NCI-H460 (cell line): ENCODE data around the gene BMP7. TPM values are rescaled to one million over a fixed set of nuclear protein-coding genes. Genes with fewer than 3 reads are reported as not detected.
"Not testable (repeated sequence)": the region's sequence is repeated elsewhere in the genome, so short reads cannot be mapped to it uniquely, and the experiment has no call there.

Experiments used
- DNase-seq: peaks from one replicate; pipeline ENCODE4 v3.0.0-alpha.2; 2016; ENCODE audit warnings: low read depth; ENCODE audit errors: extremely low read depth
- total RNA-seq: library from RNA; depleted of rRNA; stranded (reverse); fragments of >200 nt; shearing (Covaris generic); gene quantifications from 2 replicates; pipeline ENCODE4 v1.2.3, GENCODE V29; 2014

Gene BMP7
- total RNA-seq, 1 experiment from 2014 or later: 0.17 TPM

DNA sequence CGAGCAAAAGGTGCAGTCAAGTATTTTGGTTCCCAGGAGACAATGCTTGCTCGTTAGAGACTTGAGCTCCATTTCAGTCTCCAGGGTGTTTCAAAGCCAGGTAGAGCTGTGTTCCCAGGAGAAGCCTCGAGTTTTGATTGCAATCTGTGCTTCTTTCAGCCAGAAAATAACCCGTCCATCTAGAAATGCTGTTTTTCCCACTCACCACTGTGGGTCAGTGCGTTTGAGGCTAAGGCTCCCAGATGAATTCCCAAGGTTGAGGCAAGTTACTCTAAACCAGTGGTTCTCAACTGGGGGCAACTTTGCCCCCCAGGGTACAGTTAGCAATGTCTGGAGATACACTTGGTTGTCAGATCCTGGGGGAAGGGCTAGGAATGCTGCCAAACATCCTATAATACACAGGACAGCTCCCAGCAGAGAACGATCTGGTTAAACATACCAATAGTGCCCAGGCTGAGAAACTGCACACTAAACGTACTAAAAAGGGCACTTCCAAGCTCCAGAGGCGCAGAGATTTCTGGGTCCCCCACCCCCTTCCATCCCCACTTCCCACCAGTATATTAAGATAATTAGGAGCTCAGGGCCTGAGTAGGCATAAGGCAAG is 13.8 kb downstream of the BMP7 start:
- no peak for DNase-seq

GRCh38 chr20:57251949-57252348 is 14.5 kb downstream of the BMP7 start:
- DNase-seq: no peak

DNA sequence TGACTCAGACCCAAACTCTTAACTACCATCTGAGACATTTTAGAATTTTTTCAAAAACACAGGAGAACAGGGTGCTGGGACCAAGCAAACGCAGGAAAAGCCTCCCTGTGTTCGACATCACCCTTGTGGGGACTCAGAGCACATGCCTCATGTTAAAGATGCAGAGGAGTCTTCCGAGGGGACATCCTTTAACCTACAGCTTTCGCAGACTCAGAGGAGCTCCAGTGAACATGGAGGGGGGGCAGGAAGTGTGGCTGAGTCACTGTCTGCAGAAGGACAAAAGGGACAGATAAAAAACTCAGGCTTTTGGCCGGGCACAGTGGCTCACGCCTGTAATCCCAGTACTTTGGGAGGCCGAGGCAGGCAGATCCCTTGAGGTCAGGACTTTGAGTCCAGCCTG is 15.1 kb downstream of the BMP7 start:
- DNase-seq: no peak

DNA sequence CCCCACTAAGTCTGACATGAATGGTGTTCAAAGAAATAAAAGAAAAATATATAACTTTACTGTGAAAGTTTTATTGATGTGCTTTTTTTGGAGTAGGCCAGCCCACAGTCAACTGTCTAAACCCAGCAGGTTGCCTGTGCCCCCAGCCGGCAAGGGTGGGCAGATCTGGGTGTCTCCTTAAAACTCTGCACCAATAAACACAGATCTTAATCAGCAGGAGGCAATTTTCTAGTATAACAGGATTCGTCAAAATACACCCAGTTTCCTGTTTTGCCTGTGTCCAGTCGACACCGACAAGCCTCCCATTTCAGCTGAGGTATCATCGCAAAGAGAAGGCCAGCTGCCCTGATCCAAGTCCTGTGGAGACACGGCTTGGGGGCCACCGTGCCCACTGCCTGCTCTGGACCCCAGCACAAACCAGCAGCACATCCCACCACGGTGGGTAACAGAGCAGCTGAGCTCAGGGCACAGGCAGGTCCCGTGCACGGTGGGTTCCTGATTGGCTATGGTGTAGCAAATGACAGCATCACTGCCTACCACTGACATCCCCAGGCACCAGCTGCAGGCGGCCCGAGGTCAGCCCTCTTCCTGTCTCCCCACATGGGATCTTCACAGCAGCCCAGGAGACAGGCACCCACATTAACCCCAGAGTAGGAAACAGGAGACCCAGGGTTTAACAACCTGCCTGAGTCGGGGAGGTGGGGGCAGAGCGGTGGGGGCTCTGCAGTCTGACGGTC is 15.7 kb downstream of the BMP7 start:
- no peak for DNase-seq

DNA sequence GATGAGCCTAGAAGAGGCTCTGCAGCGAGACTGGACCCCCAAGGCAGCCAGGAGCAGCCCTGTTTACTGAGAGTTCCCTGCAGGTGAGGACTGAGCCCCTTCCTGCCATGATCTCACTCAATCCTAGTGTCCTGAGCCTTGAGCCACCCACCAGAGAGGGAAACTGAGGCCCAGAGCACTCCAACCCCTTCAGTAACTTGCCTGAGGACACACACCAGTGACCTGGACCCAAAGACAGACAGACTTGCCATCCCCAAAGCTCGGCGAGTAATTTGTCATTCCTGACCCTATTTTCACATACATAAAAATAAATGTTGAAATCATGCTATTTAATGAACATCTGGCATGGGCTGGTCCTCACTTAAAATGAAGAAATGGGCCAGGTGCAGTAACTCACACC is 16.7 kb downstream of the BMP7 start:
- no peak for DNase-seq

GRCh38 chr20:57249073-57249472 is 17.4 kb downstream of the BMP7 start:
- no peak for DNase-seq

DNA sequence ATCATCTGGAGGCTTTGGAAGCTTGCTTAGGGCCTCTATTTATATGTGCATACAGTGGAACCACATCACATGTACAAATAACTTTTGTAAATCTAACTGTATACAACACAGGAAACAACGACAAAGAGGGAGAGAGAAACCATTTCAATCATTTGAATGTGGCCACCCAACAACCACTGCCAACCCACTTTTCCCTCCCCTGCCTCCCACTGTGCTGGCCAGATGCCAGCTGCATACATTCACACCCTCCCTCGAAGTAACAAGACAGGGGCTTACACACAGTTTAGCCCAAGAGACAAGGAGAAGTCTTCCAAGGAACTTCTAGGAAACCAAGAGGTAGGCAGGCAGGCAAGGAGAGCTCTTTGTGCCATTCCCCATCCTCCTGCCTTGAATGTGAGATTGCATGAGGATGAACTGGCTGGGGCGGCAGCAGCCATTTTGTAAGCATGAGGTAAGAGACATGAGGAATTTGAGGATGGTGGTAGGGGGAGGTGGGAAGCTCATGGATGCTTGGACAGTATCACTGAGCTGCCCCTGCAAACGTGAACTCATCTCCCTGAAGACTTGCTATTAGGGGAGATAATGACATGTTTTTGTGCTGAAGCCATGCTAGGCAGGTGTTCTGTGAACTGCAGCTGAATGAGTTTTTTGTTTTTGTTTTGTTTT is 18.2 kb downstream of the BMP7 start:
- DNase-seq: no peak

GRCh38 chr20:57247292-57247965 is 19.0 kb downstream of the BMP7 start:
- DNase-seq: no peak

DNA sequence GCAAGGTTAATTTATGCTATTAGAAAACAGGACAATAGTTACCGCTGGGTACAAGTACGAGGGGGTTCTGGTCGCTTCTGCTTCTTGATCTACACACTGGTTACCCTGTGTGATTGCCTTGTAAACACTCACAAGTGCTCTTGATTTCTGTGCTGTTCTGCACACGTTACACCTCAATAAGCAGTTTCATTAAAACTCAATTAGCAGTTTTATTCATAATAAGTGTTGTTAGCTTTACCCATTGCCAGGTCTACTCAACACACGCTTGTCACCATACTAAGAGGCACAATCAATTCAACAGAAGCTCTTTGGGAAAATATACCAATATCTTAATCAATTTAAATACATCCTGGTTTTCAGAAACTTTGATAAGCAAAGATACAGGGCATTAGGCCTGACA is 20.4 kb downstream of the BMP7 start:
- DNase-seq: no peak

DNA sequence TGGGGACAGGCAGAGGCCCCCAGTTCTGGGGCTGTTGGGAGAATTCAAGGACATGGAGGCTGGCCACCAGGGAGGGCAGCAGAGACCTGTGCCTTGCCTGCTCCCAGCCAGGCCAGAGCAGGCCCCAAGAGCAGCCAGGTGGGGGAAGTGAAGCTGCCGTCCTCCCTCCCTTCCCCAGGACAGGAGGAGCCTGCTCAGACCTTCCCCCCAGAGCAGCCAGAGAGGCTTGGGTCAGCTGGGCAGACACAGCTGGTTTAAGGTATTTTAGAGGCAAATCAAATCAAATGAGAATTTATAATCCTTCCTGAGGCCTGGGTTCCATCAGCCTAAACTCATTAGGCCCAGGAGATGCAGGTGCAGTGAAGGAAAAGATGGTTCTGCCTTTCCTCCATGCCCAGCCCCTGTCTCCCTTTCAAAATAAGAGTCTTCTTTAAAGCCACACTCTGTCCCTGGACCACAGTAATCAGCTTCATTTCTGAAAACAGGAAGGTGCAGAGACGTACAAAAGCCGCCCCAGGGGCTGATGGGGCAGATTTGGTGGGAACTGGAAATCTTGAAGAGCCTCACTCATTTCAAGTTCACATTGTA is 21.7 kb downstream of the BMP7 start:
- DNase-seq: no peak

DNA sequence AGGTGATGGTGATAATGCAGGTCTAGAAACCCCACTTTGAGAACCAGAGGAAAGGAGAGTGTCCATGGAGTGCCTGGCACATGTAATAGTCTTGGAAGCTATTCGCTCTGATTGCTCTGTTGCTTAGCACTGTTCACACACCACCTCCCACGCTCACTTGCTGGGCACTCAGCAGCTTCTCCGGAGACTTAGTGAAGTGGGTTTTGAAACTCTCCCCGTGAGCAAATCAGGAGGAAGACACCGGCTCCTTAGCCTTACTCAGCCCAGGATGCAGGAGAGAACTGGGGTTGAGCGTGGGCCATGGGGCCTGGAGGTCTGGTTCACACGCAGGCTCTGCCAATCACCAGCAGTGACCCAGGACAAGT is 22.2 kb downstream of the BMP7 start:
- no peak for DNase-seq

- no peak for DNase-seq
Measured at GRCh38 chr20:57243480-57244220, 22.8 kb downstream of the BMP7 start.

DNA sequence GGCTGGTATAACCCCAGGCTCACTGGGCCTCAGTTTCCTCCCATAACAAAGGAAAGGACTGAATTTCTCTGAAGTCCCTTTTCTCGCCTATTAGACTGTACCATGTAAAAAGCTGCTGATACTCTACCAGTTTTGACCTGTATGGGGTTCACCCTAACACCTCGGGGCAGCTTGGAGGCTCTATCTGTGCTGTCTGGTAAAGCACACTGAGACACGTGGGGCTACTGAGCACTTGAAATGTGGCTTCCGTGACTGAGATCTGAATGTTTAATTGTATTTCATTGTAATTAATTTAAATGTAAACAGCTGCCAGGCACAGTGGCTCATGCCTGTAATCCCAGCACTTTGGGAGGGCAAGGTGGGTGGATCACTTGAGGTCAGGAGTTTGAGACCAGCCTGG is 24.0 kb downstream of the BMP7 start:
- DNase-seq: no peak

DNA sequence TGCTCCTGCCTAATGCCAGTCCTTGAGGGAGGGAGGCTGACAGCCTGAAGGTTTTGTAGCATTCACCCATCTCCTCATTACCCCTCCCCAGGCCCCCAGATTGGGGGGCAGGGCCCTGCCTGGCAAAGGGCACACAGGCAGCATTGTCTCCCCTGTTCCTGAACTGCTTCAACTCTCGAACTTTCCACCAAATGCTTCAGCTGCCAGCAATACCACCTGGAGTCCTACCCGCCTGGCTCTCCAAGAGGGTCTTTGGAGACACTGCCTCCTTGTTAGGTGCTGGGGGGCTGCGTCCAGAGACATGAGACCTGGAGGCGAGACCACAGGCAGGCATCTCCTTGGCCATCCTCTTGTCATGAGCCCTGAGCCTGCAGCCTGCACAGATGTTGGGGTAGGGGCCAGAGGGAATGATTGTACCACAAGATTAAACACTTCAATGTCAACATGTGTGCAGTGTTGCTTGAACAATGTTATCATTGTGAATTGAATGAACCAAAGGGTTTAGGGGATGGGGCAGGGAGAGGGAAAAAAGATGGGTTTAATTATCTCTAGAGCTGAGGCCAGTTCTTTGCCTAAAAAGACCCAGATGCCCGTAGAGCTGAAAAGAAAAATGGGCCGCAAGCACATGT is 25.0 kb downstream of the BMP7 start:
- DNase-seq: no peak

- no peak for DNase-seq
Measured at GRCh38 chr20:57240581-57241362, 25.7 kb downstream of the BMP7 start.

GRCh38 chr20:57239725-57240124 is 26.7 kb downstream of the BMP7 start:
- DNase-seq: not testable (repeated sequence)

GRCh38 chr20:57239324-57239723 is 27.1 kb downstream of the BMP7 start:
- DNase-seq: not testable (repeated sequence)

DNA sequence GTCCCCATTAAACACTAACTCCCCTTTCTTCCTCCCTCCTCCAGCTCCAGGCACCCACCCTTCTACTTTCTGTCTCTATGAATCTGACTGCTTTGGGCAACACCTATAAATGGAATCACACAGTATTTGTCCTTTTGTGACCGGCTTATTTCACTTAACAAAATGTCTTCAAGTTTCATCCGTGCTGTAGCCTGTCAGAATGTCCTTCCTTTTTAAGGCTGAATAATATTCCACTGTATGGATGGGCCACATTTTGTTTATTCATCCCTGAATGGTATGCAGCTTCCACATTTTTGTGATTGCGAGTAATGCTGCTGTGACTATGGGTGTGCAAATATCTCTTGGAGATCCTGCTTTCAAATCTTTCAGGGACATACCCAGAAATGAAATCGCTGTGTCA is 28.4 kb downstream of the BMP7 start:
- DNase-seq: no peak

GRCh38 chr20:57237585-57237953 is 28.9 kb downstream of the BMP7 start:
- DNase-seq: no peak
